ENCODE measurements around the gene CMTM8.

Gene CMTM8

GRCh38 chr3:32229565-32229964 is 8.9 kb upstream of the CMTM8 start:
- DNase-seq (ENCODE audit: low spot score) = no peak

- no peak for DNase-seq (ENCODE audit: low spot score)
Measured at GRCh38 chr3:32236377-32236776, 2.1 kb upstream of the CMTM8 start.

- DNase-seq (ENCODE audit: low spot score) = peak; percentile 42
Measured at GRCh38 chr3:32237670-32238452, 619 bp upstream of the CMTM8 start.

- no peak for DNase-seq (ENCODE audit: low spot score)
Measured at GRCh38 chr3:32239307-32240158, 1.1 kb downstream of the CMTM8 start.

- DNase-seq (ENCODE audit: low spot score) = peak; percentile 50
Measured at GRCh38 chr3:32240159-32240545, 1.7 kb downstream of the CMTM8 start.

GRCh38 chr3:32241100-32241499 is 2.6 kb downstream of the CMTM8 start:
- no peak for DNase-seq (ENCODE audit: low spot score)

- no peak for DNase-seq (ENCODE audit: low spot score)
Measured at GRCh38 chr3:32243519-32243918, 5.0 kb downstream of the CMTM8 start.

- DNase-seq (ENCODE audit: low spot score) = no peak
Measured at GRCh38 chr3:32245200-32245599, 6.7 kb downstream of the CMTM8 start.

GRCh38 chr3:32246079-32246675 is 7.7 kb downstream of the CMTM8 start:
- DNase-seq (ENCODE audit: low spot score) = no peak

- no peak for DNase-seq (ENCODE audit: low spot score)
Measured at GRCh38 chr3:32249184-32249782, 10.8 kb downstream of the CMTM8 start.

GRCh38 chr3:32254268-32254667 is 15.8 kb downstream of the CMTM8 start:
- DNase-seq (ENCODE audit: low spot score) = no peak

- DNase-seq (ENCODE audit: low spot score) = no peak
Measured at GRCh38 chr3:32255345-32255744, 16.9 kb downstream of the CMTM8 start.

- no peak for DNase-seq (ENCODE audit: low spot score)
Measured at GRCh38 chr3:32256206-32256605, 17.7 kb downstream of the CMTM8 start.

- no peak for DNase-seq (ENCODE audit: low spot score)
Measured at GRCh38 chr3:32257042-32257441, 18.6 kb downstream of the CMTM8 start.

- DNase-seq (ENCODE audit: low spot score) = no peak
Measured at GRCh38 chr3:32257641-32258438, 19.4 kb downstream of the CMTM8 start.

- DNase-seq (ENCODE audit: low spot score) = no peak
Measured at GRCh38 chr3:32258869-32259268, 20.4 kb downstream of the CMTM8 start.

- no peak for DNase-seq (ENCODE audit: low spot score)
Measured at GRCh38 chr3:32261545-32261944, 23.1 kb downstream of the CMTM8 start.

GRCh38 chr3:32262201-32262600 is 23.7 kb downstream of the CMTM8 start:
- no peak for DNase-seq (ENCODE audit: low spot score)

GRCh38 chr3:32274306-32274705 is 35.8 kb downstream of the CMTM8 start:
- no peak for DNase-seq (ENCODE audit: low spot score)

- DNase-seq (ENCODE audit: low spot score) = no peak
Measured at GRCh38 chr3:32275506-32275905, 37.0 kb downstream of the CMTM8 start.

GRCh38 chr3:32276279-32276841 is 37.9 kb downstream of the CMTM8 start:
- DNase-seq (ENCODE audit: low spot score) = no peak
